Muscle of arm (tissue), 14 donors: ENCODE measurements around the gene MYBL2. TPM values are rescaled to one million over a fixed set of nuclear protein-coding genes. Genes with fewer than 3 reads are reported as not detected.
"Not testable (repeated sequence)": the region's sequence is repeated elsewhere in the genome, so short reads cannot be mapped to it uniquely, and the experiment has no call there.

Experiments
- DNase-seq: peaks from one replicate; pipeline ENCODE4 v3.0.0-alpha.2; 2013
- long read RNA-seq, 11 donors: transcript quantifications; one replicate each; lab custom pipeline, GENCODE V29; 2026
- polyA plus RNA-seq, 12 donors: library from polyadenylated mRNA; unstranded; fragments of 120-200 nt; gene quantifications; one replicate each; pipeline ENCODE4 v1.2.1, GENCODE V29; 2013; ENCODE audit not compliant: insufficient read length in 12 of 12

The MYBL2 gene
- polyA plus RNA-seq = 10 to 100 TPM in 11 of 12 donors, not detected in 1; 10.2 to 32.3 (median 14.1) TPM
- long read RNA-seq, donor 1, partial matches to known transcripts = 0 of 2 reads
- long read RNA-seq, donor 1, other reads (novel, unspliced or antisense) = 0 of 2 reads
- long read RNA-seq, donor 2, partial matches to known transcripts = 0 of 4 reads
- long read RNA-seq, donor 2, other reads (novel, unspliced or antisense) = 0 of 4 reads
- long read RNA-seq, donor 3 = 0 reads
- long read RNA-seq, donor 4, partial matches to known transcripts = 0 of 3 reads
- long read RNA-seq, donor 4, other reads (novel, unspliced or antisense) = 0 of 3 reads
- long read RNA-seq, donor 5, partial matches to known transcripts = 0 of 2 reads
- long read RNA-seq, donor 5, other reads (novel, unspliced or antisense) = 0 of 2 reads
- long read RNA-seq, donor 6 = 0 reads
- long read RNA-seq, donor 7, partial matches to known transcripts = 0 of 1 reads
- long read RNA-seq, donor 7, other reads (novel, unspliced or antisense) = 0 of 1 reads
- long read RNA-seq, donor 8, transcript MYBL2-201 (14 exons, 2,639 nt) = major isoform, 6 of 6 reads
- long read RNA-seq, donor 8, partial matches to known transcripts = 0 of 6 reads
- long read RNA-seq, donor 8, other reads (novel, unspliced or antisense) = 0 of 6 reads
- long read RNA-seq, donor 9, partial matches to known transcripts = 0 of 1 reads
- long read RNA-seq, donor 9, other reads (novel, unspliced or antisense) = 0 of 1 reads
- long read RNA-seq, donor 10, partial matches to known transcripts = 0 of 1 reads
- long read RNA-seq, donor 10, other reads (novel, unspliced or antisense) = 0 of 1 reads
- long read RNA-seq, donor 11, partial matches to known transcripts = 0 of 3 reads
- long read RNA-seq, donor 11, other reads (novel, unspliced or antisense) = 0 of 3 reads

- peak; percentile 37 for DNase-seq
These were observed at the start of gene MYBL2 for GRCh38 chr20:43666376-43667328. MYBL2 (plus strand) TSS chr20:43667114; CDS start chr20:43667284, 170 bp downstream.

GRCh38 chr20:43631598-43631997 is 35.3 kb upstream of the MYBL2 start:
- DNase-seq = no peak

- DNase-seq = no peak
These were observed 30.5 kb upstream of the MYBL2 start for GRCh38 chr20:43636429-43636828.

DNA sequence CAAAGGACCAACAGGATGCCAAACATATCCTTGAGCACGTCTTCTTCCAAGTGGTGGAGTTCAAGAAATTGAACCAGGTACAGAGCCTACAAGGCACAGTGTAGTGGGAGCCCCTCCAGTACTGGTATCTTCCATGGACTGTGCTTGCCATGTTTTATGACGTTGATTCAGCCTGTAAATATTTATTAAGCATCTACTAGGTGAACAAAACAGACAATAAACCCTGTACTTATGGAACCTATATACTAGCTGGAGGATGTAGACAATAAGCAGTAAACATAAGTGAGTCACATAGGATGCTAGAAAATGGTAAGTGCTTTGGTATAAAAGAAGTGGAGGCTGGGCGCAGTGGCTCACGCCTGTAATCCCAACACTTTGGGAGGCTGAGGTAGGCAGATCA is 24.4 kb upstream of the MYBL2 start:
- DNase-seq = no peak

- DNase-seq = no peak
These were observed 15.9 kb upstream of the MYBL2 start for GRCh38 chr20:43650997-43651525.

- not testable (repeated sequence) for DNase-seq
These were observed 15.2 kb upstream of the MYBL2 start for GRCh38 chr20:43651650-43652184.

- no peak for DNase-seq
These were observed 12.9 kb upstream of the MYBL2 start for GRCh38 chr20:43653966-43654365.

- DNase-seq = not testable (repeated sequence)
These were observed 11.7 kb upstream of the MYBL2 start for GRCh38 chr20:43655176-43655575.

DNA sequence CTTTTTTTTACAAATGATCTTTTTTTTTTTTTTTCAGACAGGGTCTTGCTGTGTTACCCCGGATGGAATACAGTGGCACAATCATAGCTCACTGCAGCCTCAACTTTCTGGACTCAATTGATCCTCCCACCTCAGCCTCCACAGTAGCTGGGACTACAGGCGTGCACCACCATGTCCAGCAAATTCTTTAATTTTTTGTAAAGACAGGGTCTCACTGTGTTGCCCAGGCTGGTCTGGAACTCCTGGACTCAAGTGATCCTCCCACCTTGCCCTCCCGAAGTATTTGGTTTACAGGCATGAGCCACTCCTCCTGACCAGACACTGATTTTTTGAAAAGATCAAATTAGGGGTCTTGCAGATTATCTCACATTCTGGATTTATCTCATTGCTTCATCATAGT is 11.0 kb upstream of the MYBL2 start:
- no peak for DNase-seq

DNA sequence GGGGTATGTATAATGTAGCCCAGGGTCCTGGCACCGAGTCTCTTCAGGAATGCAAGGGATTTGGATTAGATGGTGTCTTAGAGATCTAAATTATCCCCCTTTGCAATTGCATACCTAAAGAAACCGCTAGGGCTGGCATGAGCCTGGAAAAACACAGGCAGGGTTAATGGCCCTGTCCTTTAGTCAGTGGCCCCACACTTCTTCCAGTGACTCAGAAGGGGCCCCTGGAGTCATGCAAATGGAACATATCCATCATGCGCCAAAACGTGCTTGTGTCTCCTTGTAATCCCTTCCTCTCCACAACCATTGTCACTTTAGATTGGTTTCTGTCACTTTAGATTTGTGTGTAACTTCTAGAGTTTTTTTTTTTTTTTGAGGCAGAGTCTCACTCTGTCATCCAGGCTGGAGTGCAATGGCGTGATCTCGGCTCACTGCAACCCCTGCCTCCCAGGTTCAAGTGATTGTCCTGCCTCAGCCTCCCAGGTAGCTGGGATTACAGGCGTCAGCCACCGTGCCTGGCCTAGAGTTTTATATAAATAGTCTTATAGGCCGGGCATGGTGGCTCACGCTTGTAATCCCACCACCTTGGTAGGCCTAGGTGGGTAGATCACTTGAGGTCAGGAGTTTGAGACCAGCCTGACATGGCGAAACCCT is 8.7 kb upstream of the MYBL2 start:
- DNase-seq = no peak

- DNase-seq = no peak
These were observed 8.0 kb upstream of the MYBL2 start for GRCh38 chr20:43658723-43659419.

DNA sequence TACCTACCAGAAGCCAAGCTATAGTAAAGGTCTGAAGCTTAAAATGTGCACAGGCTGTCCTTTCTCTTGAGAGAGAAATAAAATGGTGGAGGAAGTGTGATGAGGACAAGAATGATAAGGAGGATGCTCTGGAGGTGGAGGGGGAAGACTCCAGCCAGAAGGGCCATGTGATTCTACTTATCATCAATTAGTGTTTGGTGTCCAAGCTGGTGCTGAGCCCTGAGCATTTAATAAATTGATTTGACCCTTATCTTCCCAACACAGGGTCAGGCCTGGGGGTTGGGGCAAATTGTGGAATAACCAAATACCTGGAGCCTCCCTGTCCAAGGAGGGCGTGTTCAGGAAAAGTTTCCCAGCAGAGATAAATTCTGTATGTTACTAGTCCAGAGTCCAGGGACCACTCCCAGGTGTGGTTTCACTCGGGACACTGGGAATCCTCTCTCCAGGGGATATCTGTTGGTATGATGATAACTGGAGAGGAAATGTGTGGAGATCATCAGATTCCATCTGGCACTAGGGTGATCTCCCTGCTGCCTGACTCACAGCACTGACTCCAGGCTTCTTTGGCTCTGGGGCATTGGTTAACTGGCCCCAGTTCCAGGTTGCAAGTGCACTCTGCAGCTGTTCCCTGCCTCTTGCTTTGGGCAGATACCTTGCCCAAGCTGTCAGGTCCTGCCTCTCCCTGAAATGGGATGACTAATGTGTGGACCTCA is 3.8 kb upstream of the MYBL2 start:
- no peak for DNase-seq

DNA sequence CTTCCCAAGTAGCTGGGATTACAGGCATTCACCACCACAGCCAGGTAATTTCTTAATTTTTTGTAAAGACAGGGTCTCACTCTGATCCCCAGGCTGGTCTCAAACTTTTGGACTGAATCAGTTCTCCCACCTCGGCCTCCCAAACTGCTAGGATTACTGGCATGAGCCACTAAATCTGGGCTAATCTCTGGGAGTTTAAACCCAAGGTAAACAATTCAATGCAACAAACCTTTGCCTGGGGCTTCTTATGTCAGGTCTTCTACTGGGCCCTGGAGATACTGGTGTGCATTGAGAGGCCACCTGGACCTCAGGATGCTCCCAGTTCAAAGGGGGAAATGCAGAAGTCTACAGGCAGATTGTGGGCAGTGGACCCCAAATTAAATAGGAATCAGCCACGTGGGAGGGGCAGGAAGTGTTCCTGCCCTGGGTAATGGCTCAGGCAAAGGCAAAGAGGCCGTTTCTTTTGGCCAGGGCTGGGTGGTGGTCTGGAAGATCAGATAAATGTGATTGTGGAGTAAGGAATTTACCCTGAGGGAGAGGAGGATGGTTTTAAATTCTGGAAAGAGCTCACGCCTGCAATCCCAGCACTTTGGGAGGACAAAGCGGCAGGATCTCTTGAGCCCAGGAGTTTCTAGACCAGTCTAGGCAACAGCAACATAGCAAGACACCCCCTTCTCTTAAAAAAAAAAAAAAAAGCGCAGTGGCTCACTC is 1.3 kb upstream of the MYBL2 start:
- DNase-seq = no peak

DNA sequence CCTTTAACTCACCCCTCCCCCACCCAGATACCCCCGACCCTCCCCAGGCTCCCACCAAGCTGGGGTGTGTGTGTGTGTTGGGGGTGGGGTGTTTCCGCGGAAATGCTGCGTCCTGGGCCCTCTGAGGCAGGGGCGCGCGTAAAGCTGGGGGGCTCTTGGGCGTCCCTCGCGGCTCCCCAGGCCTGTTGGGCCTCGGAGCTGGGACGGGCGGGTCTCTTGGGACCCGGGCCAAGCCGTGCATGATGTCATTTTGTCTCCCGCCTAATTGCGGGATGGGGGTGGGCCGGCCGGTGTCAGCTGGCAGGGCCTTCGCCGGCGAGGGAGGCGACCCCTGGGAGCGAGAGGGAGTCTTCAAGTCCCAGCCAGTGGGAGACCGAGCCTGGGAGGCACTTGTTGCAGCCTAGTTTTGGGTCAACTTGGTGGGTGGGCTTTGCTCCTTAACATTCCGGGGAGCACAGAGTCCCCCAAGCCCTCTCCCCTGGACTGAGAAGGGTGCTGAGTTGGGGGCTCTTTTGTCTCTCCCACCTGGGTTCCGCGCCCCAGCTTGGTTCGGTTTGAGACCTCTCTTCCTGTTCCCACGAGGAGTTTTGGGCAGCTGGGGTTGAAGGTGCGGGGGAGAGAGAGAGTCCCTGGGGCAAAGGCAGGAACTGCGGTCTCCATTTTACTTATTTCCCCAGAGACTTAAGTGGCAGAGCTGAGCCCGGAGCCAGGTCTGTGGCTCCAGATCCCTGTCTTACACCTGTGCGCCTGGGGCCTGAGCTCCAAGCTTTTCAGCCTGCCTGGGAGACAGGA is 623 bp downstream of the MYBL2 start:
- no peak for DNase-seq

DNA sequence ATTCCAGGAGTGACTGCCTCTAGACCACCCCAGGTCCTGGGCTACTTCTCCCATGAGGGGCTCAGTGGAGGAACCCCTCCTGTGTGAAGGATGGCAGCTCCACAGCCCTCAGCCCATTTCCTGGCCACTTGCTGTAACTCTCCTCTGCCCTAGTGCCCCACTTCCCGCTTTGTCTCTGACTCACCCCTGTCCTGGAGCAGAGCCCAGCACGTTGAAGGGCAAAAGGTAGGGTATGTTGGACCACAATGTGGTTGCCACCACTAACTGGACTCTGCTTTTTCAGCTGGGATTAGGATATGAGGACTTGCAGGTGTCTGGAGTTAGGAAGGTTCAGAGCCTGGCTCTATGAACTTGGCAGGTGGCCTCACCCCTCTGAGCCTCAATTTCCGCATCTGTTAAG is 2.4 kb downstream of the MYBL2 start:
- no peak for DNase-seq

GRCh38 chr20:43670423-43670822 is 3.5 kb downstream of the MYBL2 start:
- DNase-seq = no peak

- no peak for DNase-seq
These were observed 9.5 kb downstream of the MYBL2 start for GRCh38 chr20:43676368-43676767.

- no peak for DNase-seq
These were observed 14.1 kb downstream of the MYBL2 start for GRCh38 chr20:43680981-43681380.
